ENCODE data around the gene GPX8. TPM values are rescaled to one million over a fixed set of nuclear protein-coding genes. Genes with fewer than 3 reads are reported as not detected.

Gene GPX8
- total RNA-seq, result not detected

- POLR2A ChIA-PET, result interaction anchor here (0.7 to 0.9 kb wide), 2 partner anchors 14 to 255 kb away, joined by 3 read pairs; no protein-coding TSS in a partner anchor
- no peaks in the 10 kb centered on the region for H3K36me3 Mint-ChIP-seq
- no peak within 1 kb of the TSS for H3K27ac Mint-ChIP-seq
- H3K4me1 Mint-ChIP-seq, result peaks cover 6% of the 10 kb centered on the region
- peak within 1 kb of the TSS; percentile 18 for H3K4me3 Mint-ChIP-seq
- peak; percentile 71 for ATAC-seq (ENCODE audit: low read depth)
- H3K9me3 Mint-ChIP-seq, result no peaks in the 10 kb centered on the region
- no peak for DNase-seq
- H3K27me3 Mint-ChIP-seq, result peaks cover 52% of the 10 kb centered on the region
Measured at GRCh38 chr5:55159763-55160492, at the start of gene GPX8. GPX8 (plus strand) TSS chr5:55160171; CDS start chr5:55160193, 22 bp downstream.

- Mint-ChIP-seq H3K36me3 (peaks cover 62% of the 10 kb centered on the region), H3K9me3 (no peaks in the 10 kb centered on the region), H3K4me1 (peaks cover 42% of the 10 kb centered on the region), H3K27ac (no peak overlapping the region), H3K4me3 (no peak overlapping the region), H3K27me3 (no peaks in the 10 kb centered on the region)
- ATAC-seq (ENCODE audit: low read depth), result no peak
- DNase-seq, result no peak
- POLR2A ChIA-PET, result no interaction called here
Measured at GRCh38 chr5:55110217-55110616, 49.8 kb upstream of the GPX8 start.

DNA sequence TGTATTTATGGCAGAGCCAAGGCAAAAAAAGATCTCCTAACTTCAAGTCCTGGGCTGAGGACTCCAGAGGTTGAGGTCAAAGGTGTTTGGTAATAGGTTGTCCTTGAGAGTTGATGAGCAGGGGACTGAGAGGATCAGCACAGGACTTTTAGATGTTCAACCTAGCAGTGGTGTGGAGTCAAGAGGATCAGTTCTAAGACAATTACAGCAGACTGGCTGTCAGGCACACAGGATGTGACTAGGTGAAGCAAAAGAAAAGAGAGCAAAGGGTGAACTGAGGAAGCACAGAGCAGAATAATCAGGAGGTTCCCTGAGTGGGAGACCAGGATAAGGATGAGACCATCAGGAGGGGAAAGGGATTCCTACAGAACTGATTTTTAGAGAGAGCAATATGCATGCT, 46.6 kb upstream of the GPX8 start:
- peak; percentile 88 for ATAC-seq (ENCODE audit: low read depth)
- peaks cover 43% of the 10 kb centered on the region for H3K36me3 Mint-ChIP-seq
- H3K27ac Mint-ChIP-seq, result peak overlapping the region; percentile 61
- DNase-seq, result no peak
- no peaks in the 10 kb centered on the region for H3K9me3 Mint-ChIP-seq
- H3K27me3 Mint-ChIP-seq, result no peaks in the 10 kb centered on the region
- peaks cover 24% of the 10 kb centered on the region for H3K4me1 Mint-ChIP-seq
- POLR2A ChIA-PET, result no interaction called here
- H3K4me3 Mint-ChIP-seq, result peak overlapping the region; percentile 1

GRCh38 chr5:55114061-55114460, 45.9 kb upstream of the GPX8 start:
- peak overlapping the region; percentile 61 for H3K27ac Mint-ChIP-seq
- DNase-seq, result no peak
- POLR2A ChIA-PET, result no interaction called here
- H3K4me1 Mint-ChIP-seq, result peaks cover 26% of the 10 kb centered on the region
- H3K9me3 Mint-ChIP-seq, result peaks cover 2% of the 10 kb centered on the region
- H3K36me3 Mint-ChIP-seq, result peaks cover 37% of the 10 kb centered on the region
- H3K27me3 Mint-ChIP-seq, result no peaks in the 10 kb centered on the region
- peak; percentile 5 for ATAC-seq (ENCODE audit: low read depth)
- H3K4me3 Mint-ChIP-seq, result no peak overlapping the region

DNA sequence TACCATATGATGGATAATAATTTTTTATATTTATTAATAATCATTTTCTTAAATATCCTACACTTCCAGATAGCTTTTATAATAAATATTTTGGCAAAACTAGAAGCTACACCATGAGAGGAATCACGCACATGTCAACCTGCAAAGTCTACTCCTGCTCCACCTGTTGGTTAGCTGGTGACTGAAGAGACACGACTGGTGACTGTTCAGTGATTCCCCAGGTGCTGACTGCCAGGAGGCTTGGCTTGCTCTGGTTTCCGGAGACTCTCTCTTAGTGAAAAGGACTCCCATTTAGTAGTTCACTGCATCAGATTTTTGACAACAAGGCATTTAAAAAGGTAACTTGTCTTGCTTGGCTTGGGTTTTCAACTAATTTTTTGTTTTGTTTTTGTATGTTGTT, 36.6 kb upstream of the GPX8 start:
- Mint-ChIP-seq H3K27ac (no peak overlapping the region), H3K4me1 (peaks cover 11% of the 10 kb centered on the region), H3K9me3 (peaks cover 9% of the 10 kb centered on the region), H3K4me3 (no peak overlapping the region), H3K27me3 (peaks cover 9% of the 10 kb centered on the region), H3K36me3 (peaks cover 12% of the 10 kb centered on the region)
- POLR2A ChIA-PET, result no interaction called here
- no peak for DNase-seq
- no peak for ATAC-seq (ENCODE audit: low read depth)

- H3K36me3 Mint-ChIP-seq, result peaks cover 45% of the 10 kb centered on the region
- POLR2A ChIA-PET, result interaction anchor here (0.7 to 2.1 kb wide), 7 partner anchors 10 to 524 kb away, joined by 3 to 14 read pairs (median 5); partner anchors contain the start of gene GZMA
- peaks cover 8% of the 10 kb centered on the region for H3K27me3 Mint-ChIP-seq
- H3K4me1 Mint-ChIP-seq, result peaks cover 37% of the 10 kb centered on the region
- ATAC-seq (ENCODE audit: low read depth) (peak; percentile 92), DNase-seq (peak; percentile 41)
- peak overlapping the region; percentile 84 for H3K27ac Mint-ChIP-seq
- peak overlapping the region; percentile 66 for H3K4me3 Mint-ChIP-seq
- peaks cover 24% of the 10 kb centered on the region for H3K9me3 Mint-ChIP-seq
Measured at GRCh38 chr5:55134053-55134722, 25.8 kb upstream of the GPX8 start.

GRCh38 chr5:55136521-55136920, 23.4 kb upstream of the GPX8 start:
- H3K4me3 Mint-ChIP-seq, result no peak overlapping the region
- ATAC-seq (ENCODE audit: low read depth) (no peak), DNase-seq (no peak)
- POLR2A ChIA-PET, result no interaction called here
- peaks cover 47% of the 10 kb centered on the region for H3K4me1 Mint-ChIP-seq
- peaks cover 37% of the 10 kb centered on the region for H3K36me3 Mint-ChIP-seq
- H3K27ac Mint-ChIP-seq, result no peak overlapping the region
- peaks cover 12% of the 10 kb centered on the region for H3K9me3 Mint-ChIP-seq
- peaks cover 9% of the 10 kb centered on the region for H3K27me3 Mint-ChIP-seq

GRCh38 chr5:55140908-55141665, 18.9 kb upstream of the GPX8 start:
- DNase-seq (no peak), ATAC-seq (ENCODE audit: low read depth) (no peak)
- peaks cover 35% of the 10 kb centered on the region for H3K36me3 Mint-ChIP-seq
- peak overlapping the region; percentile 87 for H3K27ac Mint-ChIP-seq
- H3K4me3 Mint-ChIP-seq, result peak overlapping the region; percentile 73
- POLR2A ChIA-PET, result interaction anchor here (1.1 to 1.7 kb wide), 2 partner anchors 38 to 79 kb away, joined by 3 to 5 read pairs; partner anchors contain the start of gene GZMA
- peaks cover 4% of the 10 kb centered on the region for H3K9me3 Mint-ChIP-seq
- H3K27me3 Mint-ChIP-seq, result peaks cover 9% of the 10 kb centered on the region
- peaks cover 51% of the 10 kb centered on the region for H3K4me1 Mint-ChIP-seq

DNA sequence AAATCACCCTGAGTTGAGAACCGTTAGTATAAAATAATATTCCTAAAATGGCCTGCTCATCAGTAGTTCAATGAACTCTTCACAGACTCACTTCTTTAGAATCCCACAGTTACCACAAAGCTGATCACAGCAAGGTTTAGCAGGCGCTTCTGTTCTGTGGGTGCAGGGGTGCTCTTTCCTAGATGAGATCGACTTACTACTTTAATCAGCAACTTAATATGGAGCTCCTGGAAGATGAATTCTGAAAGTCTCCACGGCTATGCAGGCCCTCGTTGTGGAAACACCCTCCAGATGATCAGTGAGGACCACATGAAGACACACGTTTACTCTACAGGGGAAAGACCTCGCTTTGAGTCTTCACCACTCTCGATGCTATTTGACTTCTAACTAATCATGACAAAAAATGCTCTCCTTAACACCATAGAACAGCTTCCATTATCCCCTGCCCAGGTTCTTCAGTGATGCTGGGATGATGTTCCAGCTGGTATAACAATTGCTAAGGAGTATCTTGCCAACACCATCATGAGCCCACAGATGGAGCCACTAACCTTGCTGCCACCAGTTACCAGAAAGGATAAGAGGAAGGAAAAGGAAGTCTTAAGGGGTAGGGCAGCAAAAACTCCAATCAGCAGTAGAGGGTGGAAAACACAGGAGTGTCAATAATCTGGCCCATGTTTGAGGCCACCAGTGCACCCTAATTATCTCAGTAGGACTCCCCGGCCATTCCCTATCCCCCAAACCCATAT, 17.9 kb upstream of the GPX8 start:
- H3K27ac Mint-ChIP-seq, result peak overlapping the region; percentile 87
- H3K9me3 Mint-ChIP-seq, result peaks cover 4% of the 10 kb centered on the region

DNA sequence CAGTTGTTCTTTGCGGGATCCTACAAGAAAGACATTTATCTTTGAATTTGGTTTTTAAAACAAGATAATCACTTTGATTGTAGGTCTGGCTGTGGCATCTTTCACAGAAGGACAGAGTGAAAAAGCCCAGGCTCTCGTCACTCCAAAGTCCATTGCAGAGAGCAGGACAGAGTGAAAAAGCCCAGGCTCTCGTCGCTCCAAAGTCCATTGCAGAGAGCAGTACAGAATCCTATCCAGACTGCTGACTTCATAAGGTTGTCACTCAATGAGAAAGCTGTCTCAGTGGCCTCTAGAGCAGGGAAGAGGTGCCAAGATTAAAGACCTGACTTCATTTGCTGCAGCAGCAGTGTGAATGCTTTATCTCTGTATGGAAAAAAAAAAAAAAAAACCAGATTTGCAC, 16.3 kb upstream of the GPX8 start:
- peaks cover 18% of the 10 kb centered on the region for H3K36me3 Mint-ChIP-seq
- H3K27ac Mint-ChIP-seq, result no peak overlapping the region
- H3K4me1 Mint-ChIP-seq, result peaks cover 49% of the 10 kb centered on the region
- ATAC-seq (ENCODE audit: low read depth) (no peak), DNase-seq (no peak)
- H3K27me3 Mint-ChIP-seq, result peaks cover 18% of the 10 kb centered on the region
- no peaks in the 10 kb centered on the region for H3K9me3 Mint-ChIP-seq
- POLR2A ChIA-PET, result no interaction called here
- H3K4me3 Mint-ChIP-seq, result no peak overlapping the region

More for the DNA sequence above, 17.9 kb upstream of the GPX8 start:
- H3K27me3 Mint-ChIP-seq, result peaks cover 9% of the 10 kb centered on the region
- peak overlapping the region; percentile 73 for H3K4me3 Mint-ChIP-seq
- peaks cover 57% of the 10 kb centered on the region for H3K4me1 Mint-ChIP-seq
- peak; percentile 39 for DNase-seq
- peaks cover 30% of the 10 kb centered on the region for H3K36me3 Mint-ChIP-seq
- peak; percentile 73 for ATAC-seq (ENCODE audit: low read depth)
- POLR2A ChIA-PET, result interaction anchor here (0.7 to 1.7 kb wide), 5 partner anchors 39 to 236 kb away, joined by 3 to 5 read pairs (median 3); partner anchors contain the start of gene GZMA

DNA sequence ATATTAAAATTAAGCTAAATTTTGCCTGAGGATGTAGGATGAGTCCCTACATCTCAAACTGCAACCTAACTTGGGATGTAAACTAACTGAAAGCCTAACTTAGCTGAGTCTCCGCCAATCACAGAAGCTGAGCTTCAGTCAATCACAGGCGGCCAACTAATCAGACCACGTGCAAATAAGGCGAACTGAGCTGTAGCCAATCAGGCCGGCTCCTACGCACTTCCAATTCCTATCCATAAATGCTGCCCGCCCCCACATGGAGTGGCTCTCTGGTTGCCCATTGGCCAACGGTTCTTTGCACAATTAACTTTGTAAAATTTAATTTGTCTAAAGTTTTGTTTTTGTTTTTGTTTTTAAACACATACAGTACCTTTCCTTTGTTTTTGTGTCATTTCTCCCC, 13.9 kb upstream of the GPX8 start:
- Mint-ChIP-seq H3K9me3 (no peaks in the 10 kb centered on the region), H3K4me3 (peak overlapping the region; percentile 63), H3K36me3 (peaks cover 9% of the 10 kb centered on the region), H3K4me1 (peaks cover 40% of the 10 kb centered on the region), H3K27me3 (peaks cover 20% of the 10 kb centered on the region), H3K27ac (peak overlapping the region; percentile 46)
- DNase-seq, result no peak
- POLR2A ChIA-PET, result interaction anchor here (0.5 to 1.2 kb wide), 4 partner anchors 8 to 240 kb away, joined by 3 to 5 read pairs (median 4); partner anchors contain the start of gene GPX8
- ATAC-seq (ENCODE audit: low read depth), result no peak

GRCh38 chr5:55146543-55147151, 13.3 kb upstream of the GPX8 start:
- peak overlapping the region; percentile 46 for H3K27ac Mint-ChIP-seq
- POLR2A ChIA-PET, result interaction anchor here (0.8 to 1.2 kb wide), 3 partner anchors 13 to 240 kb away, joined by 3 to 5 read pairs (median 4); partner anchors contain the start of gene GPX8

More at GRCh38 chr5:55146543-55147151, 13.3 kb upstream of the GPX8 start:
- Mint-ChIP-seq H3K4me1 (peaks cover 35% of the 10 kb centered on the region), H3K36me3 (peaks cover 8% of the 10 kb centered on the region), H3K27me3 (peaks cover 22% of the 10 kb centered on the region), H3K4me3 (peak overlapping the region; percentile 63), H3K9me3 (no peaks in the 10 kb centered on the region)
- DNase-seq, result peak; percentile 76
- peak; percentile 80 for ATAC-seq (ENCODE audit: low read depth)
